ENCODE data around the gene ARHGEF19.

- TF ChIP-seq CTCF (IDR thresholded peaks at IDR 0.05): no peak
- no peak for TF ChIP-seq POLR2A (IDR thresholded peaks at IDR 0.05)
Observed at GRCh38 chr1:16196874-16197273, 15.6 kb downstream of the ARHGEF19 start.

Data from adrenal gland (tissue), 5 donors.